Left ventricle myocardium superior (tissue), 1 donor: ENCODE measurements around the gene STAC2. TPM values are rescaled to one million over a fixed set of nuclear protein-coding genes. Genes with fewer than 3 reads are reported as not detected.
A peak's percentile ranks its signal among the peaks of the same experiment; 100 is the strongest.
"Not testable (repeated sequence)": the region's sequence is repeated elsewhere in the genome, so short reads cannot be mapped to it uniquely, and the experiment has no call there.

Source experiments
- ATAC-seq: fragments of 200-7000 bp; cut with Tn5 transposase; one replicate; pipeline ENCODE4 v1.9.1; 2020; ENCODE audit warnings: mild to moderate bottlenecking, moderate library complexity
- DNase-seq: peaks from one replicate; pipeline ENCODE4 v3.0.0-alpha.2; 2020
- intact Hi-C: fragments of 100-400 bp; cut with micrococcal nuclease; formaldehyde crosslinking; loops from one replicate; pipeline ENCODE4 v1.11.0; 2022
- long read RNA-seq: library from polyadenylated mRNA; unstranded; transcript quantifications from one replicate; pipeline ENCODE4 v2.0.0, GENCODE V29; 2021
- total RNA-seq: library from RNA; stranded (reverse); fragmentation: NEBNext Ultra II Directional; extraction: Animal tissue kit (Norgen Biotek cat#: 25700); gene quantifications from one replicate; pipeline ENCODE4 v1.2.1, GENCODE V29; 2021
- donor health status: DM: no; HTN: yes; CAD: no; lungs with severe emphysema.

STAC2 gene, protein sequence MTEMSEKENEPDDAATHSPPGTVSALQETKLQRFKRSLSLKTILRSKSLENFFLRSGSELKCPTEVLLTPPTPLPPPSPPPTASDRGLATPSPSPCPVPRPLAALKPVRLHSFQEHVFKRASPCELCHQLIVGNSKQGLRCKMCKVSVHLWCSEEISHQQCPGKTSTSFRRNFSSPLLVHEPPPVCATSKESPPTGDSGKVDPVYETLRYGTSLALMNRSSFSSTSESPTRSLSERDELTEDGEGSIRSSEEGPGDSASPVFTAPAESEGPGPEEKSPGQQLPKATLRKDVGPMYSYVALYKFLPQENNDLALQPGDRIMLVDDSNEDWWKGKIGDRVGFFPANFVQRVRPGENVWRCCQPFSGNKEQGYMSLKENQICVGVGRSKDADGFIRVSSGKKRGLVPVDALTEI
- 0.62 TPM for total RNA-seq
- long read RNA-seq = 0 reads

GRCh38 chr17:39225308-39225958, at the start of gene STAC2:
STAC2 (minus strand) TSS chr17:39225945; CDS start chr17:39225502, 443 bp downstream.
- DNase-seq = no peak
- no peak for ATAC-seq
- intact Hi-C loops = no loop called here

- no peak for ATAC-seq
- no peak for DNase-seq
- intact Hi-C loops = loop anchor here (10.0 kb wide), 1 partner anchor 123 kb away; no protein-coding TSS in a partner anchor
Observed at GRCh38 chr17:39271546-39271945, 45.8 kb upstream of the STAC2 start.

GRCh38 chr17:39270923-39271322, 45.2 kb upstream of the STAC2 start:
- intact Hi-C loops = loop anchor here (10.0 kb wide), 1 partner anchor 124 kb away; no protein-coding TSS in a partner anchor
- DNase-seq (no peak), ATAC-seq (no peak)

GRCh38 chr17:39264119-39264518, 38.4 kb upstream of the STAC2 start:
- peak; percentile 74 for DNase-seq
- intact Hi-C loops = no loop called here

DNA sequence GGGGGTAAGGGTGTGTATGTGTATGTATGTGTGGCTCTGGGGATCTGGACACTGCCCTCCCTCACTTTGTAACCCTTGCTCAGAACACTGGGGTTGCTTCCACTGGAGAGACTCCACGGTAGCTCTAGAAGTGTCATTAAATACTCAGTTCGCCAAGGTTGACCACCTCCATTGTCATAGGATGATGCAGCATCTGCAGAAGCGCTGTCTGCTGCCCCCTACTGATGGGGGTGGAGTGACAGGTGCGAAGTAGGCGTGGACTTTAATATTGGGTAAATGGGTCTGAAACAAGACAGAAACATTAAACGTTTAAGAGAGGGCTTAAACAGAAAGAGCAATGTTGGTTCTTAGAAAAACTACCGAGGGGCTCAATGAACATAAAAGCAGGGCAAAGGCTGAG, 35.5 kb upstream of the STAC2 start:
- intact Hi-C loops = no loop called here
- DNase-seq (no peak), ATAC-seq (no peak)

More at GRCh38 chr17:39264119-39264518, 38.4 kb upstream of the STAC2 start:
- peak; percentile 95 for ATAC-seq

- DNase-seq = no peak
- intact Hi-C loops = no loop called here
- ATAC-seq = no peak
Observed at GRCh38 chr17:39252788-39253460, 27.2 kb upstream of the STAC2 start.

DNA sequence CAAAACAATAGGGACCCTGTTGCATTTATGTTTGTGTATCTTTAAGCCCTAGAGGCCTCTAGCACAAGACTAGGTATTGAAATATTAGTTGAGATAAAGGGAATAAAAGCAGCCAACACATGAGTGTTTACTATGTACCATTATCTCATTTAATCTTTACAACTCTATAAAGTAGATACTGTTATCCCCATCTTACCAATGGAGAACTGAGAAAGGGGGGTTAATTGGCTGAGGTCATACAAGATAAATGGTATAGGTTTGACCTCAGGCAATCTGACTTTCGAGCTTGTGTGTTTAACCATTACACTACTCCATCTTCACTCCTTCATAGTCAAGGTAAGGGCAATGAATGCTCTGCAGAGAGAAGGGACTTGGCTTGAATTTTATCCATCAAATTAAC, 26.3 kb upstream of the STAC2 start:
- ATAC-seq = no peak
- intact Hi-C loops = no loop called here
- no peak for DNase-seq

- ATAC-seq, intact Hi-C loops: not testable (repeated sequence)
Observed at GRCh38 chr17:39250076-39250475, 24.3 kb upstream of the STAC2 start.

GRCh38 chr17:39246274-39246673, 20.5 kb upstream of the STAC2 start:
- intact Hi-C loops = no loop called here
- no peak for ATAC-seq

More at GRCh38 chr17:39250076-39250475, 24.3 kb upstream of the STAC2 start:
- DNase-seq = not testable (repeated sequence)

DNA sequence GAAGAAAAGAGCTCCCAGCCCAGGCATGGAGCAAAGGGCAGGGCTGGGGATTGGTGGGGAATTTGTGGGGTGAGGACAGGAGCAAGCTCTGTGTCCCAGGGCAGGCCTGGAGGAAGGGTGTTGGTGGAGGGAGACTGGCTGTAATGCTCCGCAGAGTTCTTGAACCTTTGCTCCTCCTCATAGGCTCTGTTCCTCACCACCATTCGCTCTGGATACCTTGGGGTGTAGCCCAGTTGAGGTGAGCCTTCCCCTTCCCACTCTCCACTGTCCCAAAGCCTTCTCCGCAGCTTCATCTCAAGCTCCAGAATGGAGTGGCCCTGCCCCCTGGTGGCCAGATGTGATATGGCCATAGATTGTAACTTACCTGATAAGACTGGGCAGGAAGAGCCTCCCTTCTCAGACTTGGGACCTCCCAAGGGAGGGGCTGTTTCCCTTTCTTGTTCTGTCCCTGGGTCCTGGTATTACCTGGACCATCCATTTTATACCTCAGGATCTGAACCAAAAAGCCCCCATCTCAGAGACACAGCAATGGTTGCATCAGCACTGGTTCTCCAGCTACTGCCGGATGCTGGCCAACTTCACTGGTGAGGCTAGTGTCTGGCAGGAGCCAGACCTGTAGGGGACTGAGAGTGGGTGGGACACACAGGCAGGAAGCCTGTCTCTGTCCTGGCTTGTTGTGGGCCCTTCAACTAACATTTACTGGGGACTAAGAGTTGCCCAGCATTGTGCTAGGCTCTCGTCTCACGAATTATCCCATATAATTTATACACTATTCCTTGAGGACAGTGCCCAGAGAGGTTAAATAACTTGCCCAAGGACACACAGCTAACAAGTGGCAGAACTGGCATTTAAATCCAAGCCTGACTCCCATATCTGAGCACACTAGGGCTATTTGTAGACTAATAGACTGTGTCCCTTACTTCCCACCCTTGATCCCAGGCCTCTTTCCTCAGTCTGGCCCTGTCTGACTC, 19.1 kb upstream of the STAC2 start:
- intact Hi-C loops = no loop called here

More at GRCh38 chr17:39246274-39246673, 20.5 kb upstream of the STAC2 start:
- DNase-seq = no peak

GRCh38 chr17:39244016-39244599, 18.4 kb upstream of the STAC2 start:
- intact Hi-C loops = no loop called here
- DNase-seq = no peak
- ATAC-seq = peak; percentile 25

More for the DNA sequence above, 19.1 kb upstream of the STAC2 start:
- peak; percentile 85 for DNase-seq
- peak; percentile 90 for ATAC-seq

- ATAC-seq (no peak), DNase-seq (no peak)
Observed at GRCh38 chr17:39243155-39243554, 17.4 kb upstream of the STAC2 start.

DNA sequence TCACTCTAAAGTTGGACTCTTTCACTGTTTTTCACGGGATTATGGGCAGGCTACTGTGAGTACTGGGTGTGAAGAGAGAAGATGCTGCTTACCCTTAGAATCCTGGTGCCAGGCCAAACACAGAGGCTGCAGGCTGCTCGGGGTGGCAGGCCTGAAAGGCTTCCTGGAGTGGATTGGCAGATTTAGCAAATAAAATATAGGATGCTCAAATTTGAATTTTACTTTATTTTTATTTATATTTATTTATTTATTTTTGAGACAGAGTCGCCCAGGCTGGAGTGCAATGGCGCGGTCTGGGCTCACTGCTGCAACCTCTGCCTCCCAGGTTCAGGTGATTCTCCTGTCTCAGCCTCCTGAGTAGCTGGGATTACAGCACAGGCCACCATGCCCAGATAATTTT, 14.9 kb upstream of the STAC2 start:
- DNase-seq (no peak), ATAC-seq (no peak)
- intact Hi-C loops = no loop called here

More at GRCh38 chr17:39243155-39243554, 17.4 kb upstream of the STAC2 start:
- intact Hi-C loops = no loop called here

GRCh38 chr17:39239640-39240314, 14.0 kb upstream of the STAC2 start:
- intact Hi-C loops = no loop called here
- DNase-seq = peak; percentile 47
- ATAC-seq = peak; percentile 32

GRCh38 chr17:39238311-39238972, 12.7 kb upstream of the STAC2 start:
- DNase-seq = peak; percentile 76
- intact Hi-C loops = no loop called here
- peak; percentile 77 for ATAC-seq

GRCh38 chr17:39237586-39237985, 11.8 kb upstream of the STAC2 start:
- DNase-seq (no peak), ATAC-seq (no peak)
- intact Hi-C loops = no loop called here

- no peak for ATAC-seq
- intact Hi-C loops = no loop called here
Observed at GRCh38 chr17:39236981-39237441, 11.3 kb upstream of the STAC2 start.

More at GRCh38 chr17:39236981-39237441, 11.3 kb upstream of the STAC2 start:
- no peak for DNase-seq
